ENCODE data around the gene SPEM1. TPM values are rescaled to one million over a fixed set of nuclear protein-coding genes. Genes with fewer than 3 reads are reported as not detected.
"Not testable (repeated sequence)": the region's sequence is repeated elsewhere in the genome, so short reads cannot be mapped to it uniquely, and the experiment has no call there.

SPEM1 gene
- total RNA-seq, 1 donor from 2014 or later: not detected

GRCh38 chr17:7468804-7469389 is 48.8 kb downstream of the SPEM1 start:
- DNase-seq: no peak

GRCh38 chr17:7469843-7470242 is 49.7 kb downstream of the SPEM1 start:
- DNase-seq: not testable (repeated sequence)

GRCh38 chr17:7470457-7470973 is 50.4 kb downstream of the SPEM1 start:
- not testable (repeated sequence) for DNase-seq

Other genes with a start within 250 kb of the SPEM1 start
- 3.7 TPM for gene ASGR1, start 241.0 kb upstream of the SPEM1 start, total RNA-seq
- 16.5 TPM for gene DLG4, start 200.5 kb upstream of the SPEM1 start, total RNA-seq
- 261 TPM for gene ACADVL, start 200.4 kb upstream of the SPEM1 start, total RNA-seq
- 47.5 TPM for gene DVL2, start 185.8 kb upstream of the SPEM1 start, total RNA-seq
- 27.0 TPM for gene PHF23, start 180.9 kb upstream of the SPEM1 start, total RNA-seq
- gene GABARAP, start 177.9 kb upstream of the SPEM1 start, total RNA-seq: 223 TPM
- 44.1 TPM for gene CTDNEP1, start 168.6 kb upstream of the SPEM1 start, total RNA-seq
- 27.5 TPM for gene ELP5, start 168.1 kb upstream of the SPEM1 start, total RNA-seq
- gene CLDN7, start 157.8 kb upstream of the SPEM1 start, total RNA-seq: 5.4 TPM
- gene SLC2A4, start 138.6 kb upstream of the SPEM1 start, total RNA-seq: 11.7 TPM
- gene YBX2, start 125.7 kb upstream of the SPEM1 start, total RNA-seq: 1.3 TPM
- gene EIF5A, start 112.7 kb upstream of the SPEM1 start, total RNA-seq: 186 TPM
- gene GPS2, start 105.0 kb upstream of the SPEM1 start, total RNA-seq: 17.2 TPM
- gene NEURL4, start 91.0 kb upstream of the SPEM1 start, total RNA-seq: 14.2 TPM
- 4.7 TPM for gene ACAP1, start 83.8 kb upstream of the SPEM1 start, total RNA-seq
- 6.3 TPM for gene KCTD11, start 68.2 kb upstream of the SPEM1 start, total RNA-seq
- not detected for gene TMEM95, start 65.2 kb upstream of the SPEM1 start, total RNA-seq
- gene TNK1, start 39.2 kb upstream of the SPEM1 start, total RNA-seq: 2.5 TPM
- 16.0 TPM for gene PLSCR3, start 25.8 kb upstream of the SPEM1 start, total RNA-seq
- 75.9 TPM for gene TMEM256, start 16.2 kb upstream of the SPEM1 start, total RNA-seq
- gene NLGN2, start 12.5 kb upstream of the SPEM1 start, total RNA-seq: 8.8 TPM
- gene SPEM2, start 5.3 kb downstream of the SPEM1 start, total RNA-seq: not detected
- gene SPEM3, start 8.5 kb downstream of the SPEM1 start, total RNA-seq: not detected
- 3.3 TPM for gene TMEM102, start 15.1 kb downstream of the SPEM1 start, total RNA-seq
- gene FGF11, start 19.2 kb downstream of the SPEM1 start, total RNA-seq: 3.4 TPM
- 12.5 TPM for gene CHRNB1, start 24.7 kb downstream of the SPEM1 start, total RNA-seq
- 16.7 TPM for gene ZBTB4, start 59.3 kb downstream of the SPEM1 start, total RNA-seq
- not detected for gene SLC35G6, start 61.1 kb downstream of the SPEM1 start, total RNA-seq
- gene POLR2A, start 64.0 kb downstream of the SPEM1 start, total RNA-seq: 73.0 TPM
- gene TNFSF12, start 128.7 kb downstream of the SPEM1 start, total RNA-seq: 4.5 TPM
- 1.7 TPM for gene TNFSF13, start 138.4 kb downstream of the SPEM1 start, total RNA-seq
- 29.8 TPM for gene SENP3, start 141.6 kb downstream of the SPEM1 start, total RNA-seq
- gene CD68, start 159.3 kb downstream of the SPEM1 start, total RNA-seq: 9.2 TPM
- 30.7 TPM for gene MPDU1, start 163.5 kb downstream of the SPEM1 start, total RNA-seq
- gene SOX15, start 169.8 kb downstream of the SPEM1 start, total RNA-seq: 7.8 TPM
- 25.5 TPM for gene FXR2, start 194.6 kb downstream of the SPEM1 start, total RNA-seq
- 33.8 TPM for gene SAT2, start 207.5 kb downstream of the SPEM1 start, total RNA-seq
- 0.49 TPM for gene SHBG, start 209.8 kb downstream of the SPEM1 start, total RNA-seq
- 2.9 TPM for gene ATP1B2, start 230.6 kb downstream of the SPEM1 start, total RNA-seq